Panc1 (cell line): ENCODE results near the gene VWA3B. TPM values are rescaled to one million over a fixed set of nuclear protein-coding genes. Genes with fewer than 3 reads are reported as not detected.

Source experiments
- ATAC-seq: fragments of 200-7000 bp; cut with Tn5 transposase; 2 replicates; pipeline ENCODE4 v1.9.1; 2020; ENCODE audit warnings: mild to moderate bottlenecking, moderate library complexity
- BruUV-seq: library from RNA; stranded (reverse); fragments of 400-500 nt; replicated peaks from 2 replicates; lab custom pipeline; 2021; lab: Mats Ljungman, UMichigan
- CTCF ChIA-PET: fragments of 300-600 bp; sonication (Branson Sonifier 250); formaldehyde crosslinking; loops from one replicate; lab custom pipeline; 2022; ENCODE audit warnings: antibody characterized with exemption; lab: Charles Lee
- POLR2A ChIA-PET: fragments of 300-600 bp; sonication (Branson Sonifier 250); formaldehyde crosslinking; loops from one replicate; lab custom pipeline; 2022; ENCODE audit warnings: antibody characterized with exemption; lab: Charles Lee
- DNase-seq: peaks from one replicate; pipeline ENCODE4 v3.0.0-alpha.2; 2010; ENCODE audit warnings: low read depth, low spot score
- H3K27ac ChIP-seq: 2 replicates; pipeline ENCODE4 v1.5.1; 2011; ENCODE audit warnings: mild to moderate bottlenecking, low read length, inconsistent platforms
- H3K27me3 ChIP-seq: fragments of 200-500 bp; sonication (Bioruptor generic); 2 replicates; pipeline ENCODE4 v1.6.0; 2014; ENCODE audit warnings: low read length, inconsistent platforms; ENCODE audit not compliant: control insufficient read depth, insufficient read depth
- H3K36me3 ChIP-seq: fragments of 200-500 bp; sonication (Bioruptor generic); 2 replicates; pipeline ENCODE4 v1.5.1; 2014; ENCODE audit warnings: inconsistent platforms, mild to moderate bottlenecking, low read length, moderate library complexity; ENCODE audit not compliant: control insufficient read depth, insufficient read depth
- H3K4me1 ChIP-seq: 2 replicates; pipeline ENCODE4 v1.5.1; 2011; ENCODE audit warnings: inconsistent platforms, mild to moderate bottlenecking, low read length, moderate library complexity; ENCODE audit not compliant: control insufficient read depth, insufficient read depth
- H3K4me3 ChIP-seq, 2 experiments: 2 replicates each; pipeline ENCODE4 v1.5.1; 2011 to 2012; ENCODE audit warnings: low read depth in 2 of 2, low read length in 2 of 2, mild to moderate bottlenecking in 2 of 2, inconsistent platforms in 1 of 2, moderate library complexity in 1 of 2
- H3K9me3 ChIP-seq: fragments of 200-500 bp; sonication (Bioruptor generic); 2 replicates; pipeline ENCODE4 v1.5.1; 2014; ENCODE audit warnings: low read depth, mild to moderate bottlenecking, inconsistent platforms, low read length, moderate library complexity; ENCODE audit not compliant: control insufficient read depth, insufficient read depth
- POLR2AphosphoS5 ChIP-seq: IDR thresholded peaks from 2 replicates; pipeline ENCODE4 v1.6.1; 2012; ENCODE audit warnings: mild to moderate bottlenecking, low read depth, low read length, moderate library complexity
- SIN3A ChIP-seq: IDR thresholded peaks from 2 replicates; pipeline ENCODE4 v1.6.1; 2012; ENCODE audit warnings: low read depth, mild to moderate bottlenecking, low read length, moderate library complexity, borderline replicate concordance; ENCODE audit not compliant: insufficient read depth
- TCF7L2 ChIP-seq: IDR thresholded peaks from 2 replicates; pipeline ENCODE4 v1.6.1; 2011; ENCODE audit warnings: mild to moderate bottlenecking, low read depth, low read length, inconsistent platforms
- in situ Hi-C: cut with HindIII; loops from 2 replicates; pipeline ENCODE4 v1.10.0; 2016; ENCODE audit warnings: low sequenced_read_pairs, low pct_unique_long_range_greater_than_20kb
- intact Hi-C: fragments of 100-400 bp; cut with micrococcal nuclease; formaldehyde crosslinking; loops from one replicate; pipeline ENCODE4 v1.10.0; 2022; ENCODE audit not compliant: unreplicated experiment
- total RNA-seq: library from RNA; stranded (reverse); gene quantifications from one replicate; pipeline ENCODE4 v1.2.1, GENCODE V29; 2021; ENCODE audit not compliant: unreplicated experiment
- TF ChIP-seq, protein P1 (sequence below): fragments of 450-650 bp; IDR thresholded peaks from 2 replicates; pipeline ENCODE4 v1.5.1; 2017; ENCODE audit warnings: mild to moderate bottlenecking
- TF ChIP-seq, protein P2 (sequence below), 2 experiments: IDR thresholded peaks; 2 replicates each; pipeline ENCODE4 v1.6.1; 2011 to 2012; ENCODE audit warnings: low read depth in 2 of 2, control low read depth in 1 of 2, low read length in 1 of 2, mild to moderate bottlenecking in 1 of 2, moderate library complexity in 1 of 2; ENCODE audit not compliant: insufficient read depth in 1 of 2

The VWA3B gene
- total RNA-seq, 1 experiment from 2014 or later, result not detected

DNA sequence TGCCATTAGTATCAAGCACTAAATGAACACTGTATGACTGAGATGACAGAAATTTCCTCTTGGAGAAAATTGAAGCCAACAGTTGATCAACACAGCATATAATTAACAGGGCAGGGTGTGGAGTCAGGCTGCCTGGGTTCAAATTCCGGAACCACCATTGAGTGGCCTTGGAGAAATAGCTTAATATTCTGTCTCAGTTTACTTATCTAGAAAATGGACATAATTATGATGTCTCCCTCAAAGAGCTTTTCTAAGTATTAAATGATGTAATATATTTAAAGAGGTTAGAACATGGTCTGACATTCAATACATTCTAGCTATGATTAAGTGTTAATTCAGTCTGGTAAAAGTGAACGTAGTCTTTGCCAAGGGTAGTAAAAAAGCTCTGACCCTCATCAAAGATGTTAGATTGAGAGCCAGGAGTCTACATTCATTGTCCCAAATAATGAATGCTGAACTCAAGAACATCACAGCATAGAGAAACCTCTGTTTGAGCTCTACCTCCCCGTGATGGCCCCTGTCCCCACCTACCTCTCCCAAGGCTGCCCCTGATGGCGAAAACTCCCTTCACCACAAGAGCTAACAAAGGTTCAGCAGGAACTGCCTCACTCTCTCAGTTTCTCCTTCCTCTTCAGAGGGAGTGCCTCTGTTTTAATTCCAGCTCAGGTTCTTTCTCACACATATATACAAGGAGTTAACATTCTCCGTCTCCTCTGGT, 2.7 kb upstream of the VWA3B start:
- Histone ChIP-seq H3K27me3 (peaks cover 20% of the 10 kb centered on the region; the same call in 1 of the 2 replicates), H3K4me3 (no peak overlapping the region), H3K9me3 (no peaks in the 10 kb centered on the region), H3K36me3 (no peaks in the 10 kb centered on the region), H3K27ac (no peak overlapping the region), H3K4me1 (peaks cover 4% of the 10 kb centered on the region; the same call in 1 of the 2 replicates)
- no TSS peak for BruUV-seq
- intact Hi-C loops (no loop called here), in situ Hi-C loops (no loop called here)
- DNase-seq, result no peak
- POLR2A ChIA-PET, result no interaction called here
- no peak for ATAC-seq
- CTCF ChIA-PET, result no interaction called here
- TF ChIP-seq, protein P1, sequence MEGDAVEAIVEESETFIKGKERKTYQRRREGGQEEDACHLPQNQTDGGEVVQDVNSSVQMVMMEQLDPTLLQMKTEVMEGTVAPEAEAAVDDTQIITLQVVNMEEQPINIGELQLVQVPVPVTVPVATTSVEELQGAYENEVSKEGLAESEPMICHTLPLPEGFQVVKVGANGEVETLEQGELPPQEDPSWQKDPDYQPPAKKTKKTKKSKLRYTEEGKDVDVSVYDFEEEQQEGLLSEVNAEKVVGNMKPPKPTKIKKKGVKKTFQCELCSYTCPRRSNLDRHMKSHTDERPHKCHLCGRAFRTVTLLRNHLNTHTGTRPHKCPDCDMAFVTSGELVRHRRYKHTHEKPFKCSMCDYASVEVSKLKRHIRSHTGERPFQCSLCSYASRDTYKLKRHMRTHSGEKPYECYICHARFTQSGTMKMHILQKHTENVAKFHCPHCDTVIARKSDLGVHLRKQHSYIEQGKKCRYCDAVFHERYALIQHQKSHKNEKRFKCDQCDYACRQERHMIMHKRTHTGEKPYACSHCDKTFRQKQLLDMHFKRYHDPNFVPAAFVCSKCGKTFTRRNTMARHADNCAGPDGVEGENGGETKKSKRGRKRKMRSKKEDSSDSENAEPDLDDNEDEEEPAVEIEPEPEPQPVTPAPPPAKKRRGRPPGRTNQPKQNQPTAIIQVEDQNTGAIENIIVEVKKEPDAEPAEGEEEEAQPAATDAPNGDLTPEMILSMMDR, result no peak
- TF ChIP-seq, protein P2, sequence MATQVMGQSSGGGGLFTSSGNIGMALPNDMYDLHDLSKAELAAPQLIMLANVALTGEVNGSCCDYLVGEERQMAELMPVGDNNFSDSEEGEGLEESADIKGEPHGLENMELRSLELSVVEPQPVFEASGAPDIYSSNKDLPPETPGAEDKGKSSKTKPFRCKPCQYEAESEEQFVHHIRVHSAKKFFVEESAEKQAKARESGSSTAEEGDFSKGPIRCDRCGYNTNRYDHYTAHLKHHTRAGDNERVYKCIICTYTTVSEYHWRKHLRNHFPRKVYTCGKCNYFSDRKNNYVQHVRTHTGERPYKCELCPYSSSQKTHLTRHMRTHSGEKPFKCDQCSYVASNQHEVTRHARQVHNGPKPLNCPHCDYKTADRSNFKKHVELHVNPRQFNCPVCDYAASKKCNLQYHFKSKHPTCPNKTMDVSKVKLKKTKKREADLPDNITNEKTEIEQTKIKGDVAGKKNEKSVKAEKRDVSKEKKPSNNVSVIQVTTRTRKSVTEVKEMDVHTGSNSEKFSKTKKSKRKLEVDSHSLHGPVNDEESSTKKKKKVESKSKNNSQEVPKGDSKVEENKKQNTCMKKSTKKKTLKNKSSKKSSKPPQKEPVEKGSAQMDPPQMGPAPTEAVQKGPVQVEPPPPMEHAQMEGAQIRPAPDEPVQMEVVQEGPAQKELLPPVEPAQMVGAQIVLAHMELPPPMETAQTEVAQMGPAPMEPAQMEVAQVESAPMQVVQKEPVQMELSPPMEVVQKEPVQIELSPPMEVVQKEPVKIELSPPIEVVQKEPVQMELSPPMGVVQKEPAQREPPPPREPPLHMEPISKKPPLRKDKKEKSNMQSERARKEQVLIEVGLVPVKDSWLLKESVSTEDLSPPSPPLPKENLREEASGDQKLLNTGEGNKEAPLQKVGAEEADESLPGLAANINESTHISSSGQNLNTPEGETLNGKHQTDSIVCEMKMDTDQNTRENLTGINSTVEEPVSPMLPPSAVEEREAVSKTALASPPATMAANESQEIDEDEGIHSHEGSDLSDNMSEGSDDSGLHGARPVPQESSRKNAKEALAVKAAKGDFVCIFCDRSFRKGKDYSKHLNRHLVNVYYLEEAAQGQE (IDR thresholded peaks at IDR 0.05; ENCODE audit: insufficient read depth in 1 of 2, low read depth in 2 of 2, low read length in 1 of 2), result no peak
- TF ChIP-seq TCF7L2, result no peak
- no peak for TF ChIP-seq SIN3A
- no peak for TF ChIP-seq POLR2AphosphoS5

DNA sequence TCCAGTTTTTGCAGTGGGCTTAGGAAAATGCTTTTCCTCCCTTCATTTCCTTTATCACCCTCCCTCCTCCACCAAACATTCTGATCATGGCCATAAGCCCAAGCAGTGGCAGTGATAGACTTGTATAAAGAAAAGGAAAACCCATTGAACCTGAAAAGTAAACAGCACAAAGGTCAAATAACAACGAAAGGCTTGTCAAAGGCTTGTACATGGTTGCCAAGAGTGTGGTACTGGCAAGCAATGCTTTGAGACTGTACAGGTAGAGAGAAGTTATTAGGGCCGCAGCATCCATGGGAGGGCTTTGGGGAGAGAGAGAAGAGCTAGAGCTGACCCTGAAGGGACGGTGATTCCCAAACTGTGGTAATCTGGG, 2.1 kb upstream of the VWA3B start:
- no peak for TF ChIP-seq TCF7L2
- no peak for TF ChIP-seq POLR2AphosphoS5
- TF ChIP-seq, protein P1, result no peak
- no peak for TF ChIP-seq SIN3A
- TF ChIP-seq, protein P2 (IDR thresholded peaks at IDR 0.05; ENCODE audit: insufficient read depth in 1 of 2, low read depth in 2 of 2, low read length in 1 of 2), result no peak
- Histone ChIP-seq H3K4me1 (peaks cover 4% of the 10 kb centered on the region; the same call in 1 of the 2 replicates), H3K27ac (no peak overlapping the region), H3K9me3 (no peaks in the 10 kb centered on the region), H3K36me3 (no peaks in the 10 kb centered on the region), H3K27me3 (peaks cover 20% of the 10 kb centered on the region; the same call in 1 of the 2 replicates), H3K4me3 (no peak overlapping the region)
- in situ Hi-C loops (no loop called here), intact Hi-C loops (no loop called here)
- POLR2A ChIA-PET, result no interaction called here
- CTCF ChIA-PET, result no interaction called here
- no TSS peak for BruUV-seq
- ATAC-seq (no peak), DNase-seq (no peak)
